H9 (cell line): ENCODE measurements around the gene SCUBE3. TPM values are rescaled to one million over a fixed set of nuclear protein-coding genes. Genes with fewer than 3 reads are reported as not detected.

Experiments used
- DNase-seq: peaks from one replicate; pipeline ENCODE4 v3.0.0-alpha.2; 2017
- H2AFZ ChIP-seq: one replicate; pipeline ENCODE4 v1.6.1; 2013; ENCODE audit warnings: mild to moderate bottlenecking, low read length, control low read depth, moderate library complexity
- H2AK5ac ChIP-seq: 2 replicates; pipeline ENCODE4 v1.6.1; 2013; ENCODE audit warnings: low read length, control low read depth, mixed read lengths; ENCODE audit not compliant: insufficient read length
- H2BK120ac ChIP-seq: one replicate; pipeline ENCODE4 v1.6.1; 2013; ENCODE audit warnings: low read depth, mild to moderate bottlenecking, low read length, control low read depth, inconsistent platforms; ENCODE audit not compliant: poor library complexity, severe bottlenecking
- H2BK12ac ChIP-seq: 2 replicates; pipeline ENCODE4 v1.6.1; 2013; ENCODE audit warnings: low read length, control low read depth, mixed read lengths, low read depth; ENCODE audit not compliant: insufficient read length
- H2BK15ac ChIP-seq: 2 replicates; pipeline ENCODE4 v1.6.1; 2013; ENCODE audit warnings: low read depth, low read length, control low read depth
- H2BK20ac ChIP-seq: one replicate; pipeline ENCODE4 v1.6.1; 2013; ENCODE audit warnings: low read depth, mild to moderate bottlenecking, low read length, control low read depth, inconsistent platforms; ENCODE audit not compliant: poor library complexity, severe bottlenecking
- H2BK5ac ChIP-seq: 2 replicates; pipeline ENCODE4 v1.6.1; 2013; ENCODE audit warnings: low read length, control low read depth, mixed read lengths; ENCODE audit not compliant: insufficient read length
- H3K14ac ChIP-seq: 2 replicates; pipeline ENCODE4 v1.6.1; 2013; ENCODE audit warnings: low read length, control low read depth; ENCODE audit not compliant: insufficient read depth
- H3K18ac ChIP-seq: 2 replicates; pipeline ENCODE4 v1.6.1; 2013; ENCODE audit warnings: low read depth, mild to moderate bottlenecking, mixed read lengths, low read length, control low read depth; ENCODE audit not compliant: insufficient read length
- H3K23ac ChIP-seq: 2 replicates; pipeline ENCODE4 v1.6.1; 2013; ENCODE audit warnings: low read length, control low read depth, mixed read lengths, low read depth; ENCODE audit not compliant: insufficient read length
- H3K23me2 ChIP-seq: 2 replicates; pipeline ENCODE4 v1.6.1; 2013; ENCODE audit warnings: low read depth, mild to moderate bottlenecking, mixed read lengths, low read length, control low read depth; ENCODE audit not compliant: insufficient read length, poor library complexity, severe bottlenecking
- H3K27ac ChIP-seq: 2 replicates; pipeline ENCODE4 v1.5.1; 2013; ENCODE audit warnings: low read length, control low read depth, mixed read lengths, low read depth; ENCODE audit not compliant: insufficient read length
- H3K27me3 ChIP-seq: 2 replicates; pipeline ENCODE4 v1.6.1; 2013; ENCODE audit warnings: low read length, control low read depth, inconsistent platforms; ENCODE audit not compliant: insufficient read depth
- H3K4ac ChIP-seq: 2 replicates; pipeline ENCODE4 v1.6.1; 2013; ENCODE audit warnings: low read depth, mild to moderate bottlenecking, control low read depth, inconsistent platforms, low read length, moderate library complexity
- H3K4me1 ChIP-seq: 2 replicates; pipeline ENCODE4 v1.6.1; 2013; ENCODE audit warnings: low read length, control low read depth, inconsistent platforms; ENCODE audit not compliant: insufficient read depth
- H3K4me2 ChIP-seq: 2 replicates; pipeline ENCODE4 v1.6.1; 2013; ENCODE audit warnings: low read length, control low read depth, mixed read lengths; ENCODE audit not compliant: insufficient read length, insufficient read depth
- H3K56ac ChIP-seq: 2 replicates; pipeline ENCODE4 v1.6.1; 2013; ENCODE audit warnings: low read depth, mild to moderate bottlenecking, mixed read lengths, low read length, control low read depth; ENCODE audit not compliant: insufficient read length
- H3K79me1 ChIP-seq: 2 replicates; pipeline ENCODE4 v1.6.1; 2013; ENCODE audit warnings: low read depth, mild to moderate bottlenecking, moderate library complexity, low read length, control low read depth, inconsistent platforms; ENCODE audit not compliant: insufficient read depth, poor library complexity, severe bottlenecking
- H3K79me2 ChIP-seq: 2 replicates; pipeline ENCODE4 v1.6.1; 2013; ENCODE audit warnings: low read length, control low read depth, inconsistent platforms; ENCODE audit not compliant: insufficient read depth
- H3K9ac ChIP-seq: 2 replicates; pipeline ENCODE4 v1.6.1; 2013; ENCODE audit warnings: low read length, control low read depth, mixed read lengths; ENCODE audit not compliant: insufficient read length; ENCODE audit errors: extremely low read depth
- H3K9me3 ChIP-seq: one replicate; pipeline ENCODE4 v1.6.1; 2013; ENCODE audit warnings: low read depth, low read length, inconsistent platforms; ENCODE audit not compliant: control insufficient read depth
- H3T11ph ChIP-seq: one replicate; pipeline ENCODE4 v1.6.1; 2013; ENCODE audit warnings: mild to moderate bottlenecking, low read length, control low read depth, inconsistent platforms
- H4K20me1 ChIP-seq: one replicate; pipeline ENCODE4 v1.6.1; 2013; ENCODE audit not compliant: control insufficient read depth, insufficient read length, insufficient read depth
- H4K5ac ChIP-seq: 2 replicates; pipeline ENCODE4 v1.6.1; 2013; ENCODE audit warnings: low read depth, mild to moderate bottlenecking, mixed read lengths, low read length, control low read depth; ENCODE audit not compliant: insufficient read length
- H4K8ac ChIP-seq: replicated peaks from 2 replicates; pipeline ENCODE4 v1.6.1; 2013; ENCODE audit warnings: low read length, control low read depth, mixed read lengths, low read depth; ENCODE audit not compliant: insufficient read length
- H4K91ac ChIP-seq: 2 replicates; pipeline ENCODE4 v1.6.1; 2013; ENCODE audit warnings: low read depth, mild to moderate bottlenecking, moderate library complexity, mixed read lengths, low read length, control low read depth; ENCODE audit not compliant: insufficient read length
- H3K27ac Mint-ChIP-seq, 3 experiments: 2 replicates in 2 of 3; 3 replicates in 1 of 3; pipeline ENCODE4 v1.8.0; 2020 to 2021; ENCODE audit warnings: mixed read lengths in 3 of 3, mild to moderate bottlenecking in 1 of 3, moderate library complexity in 1 of 3
- H3K27me3 Mint-ChIP-seq: 2 replicates; pipeline ENCODE4 v1.8.0; 2021; ENCODE audit warnings: low read depth, mild to moderate bottlenecking, moderate library complexity, mixed read lengths
- H3K36me3 Mint-ChIP-seq, 3 experiments: 2 replicates in 2 of 3; 3 replicates in 1 of 3; pipeline ENCODE4 v1.8.0; 2020 to 2021; ENCODE audit warnings: low read depth in 3 of 3, mixed read lengths in 3 of 3; ENCODE audit not compliant: insufficient read depth in 1 of 3
- H3K4me1 Mint-ChIP-seq, 2 experiments: 2 replicates each; pipeline ENCODE4 v1.8.0; 2020; ENCODE audit warnings: mixed read lengths in 2 of 2
- H3K4me3 Mint-ChIP-seq, 2 experiments: 2 replicates in 1 of 2; 3 replicates in 1 of 2; pipeline ENCODE4 v1.8.0; 2020 to 2021; ENCODE audit warnings: mild to moderate bottlenecking in 2 of 2, mixed read lengths in 2 of 2, moderate library complexity in 1 of 2
- H3K9me3 Mint-ChIP-seq, 2 experiments: 2 replicates in 1 of 2; 3 replicates in 1 of 2; pipeline ENCODE4 v1.8.0; 2020; ENCODE audit warnings: mild to moderate bottlenecking in 2 of 2, mixed read lengths in 2 of 2, moderate library complexity in 1 of 2
- WGBS: extraction: QIAGEN DNeasy Blood & Tissue Kit; methylation state at CpG from one replicate; pipeline ENCODE4 v1.1.7; 2013; ENCODE audit warnings: missing lambda C conversion rate, low lambda C conversion rate, mixed read lengths; ENCODE audit not compliant: insufficient read length; ENCODE audit errors: extremely low coverage; 5-methylcytosine and 5-hydroxymethylcytosine counted together
- long read RNA-seq: library from polyadenylated mRNA; unstranded; transcript quantifications from one replicate; pipeline ENCODE4 v2.0.0, GENCODE V29; 2020
- total RNA-seq: library from RNA; stranded (reverse); gene quantifications from 2 replicates; pipeline ENCODE4 v1.2.1, GENCODE V29; 2021
- TF ChIP-seq, protein P1 (sequence below): fragments of 200-600 bp; sonication (generic); conservative IDR thresholded peaks from 3 replicates; pipeline ENCODE4 v1.8.0; 2021; ENCODE audit warnings: antibody characterized with exemption, mild to moderate bottlenecking

The SCUBE3 gene
- total RNA-seq, result 2.2 and 2.7 TPM in 2 replicates
- long read RNA-seq, full-length matches to known transcripts, result 1 of 2 reads
- long read RNA-seq, partial matches to known transcripts, result 1 of 2 reads
- long read RNA-seq, other reads (novel, unspliced or antisense), result 0 of 2 reads

DNA sequence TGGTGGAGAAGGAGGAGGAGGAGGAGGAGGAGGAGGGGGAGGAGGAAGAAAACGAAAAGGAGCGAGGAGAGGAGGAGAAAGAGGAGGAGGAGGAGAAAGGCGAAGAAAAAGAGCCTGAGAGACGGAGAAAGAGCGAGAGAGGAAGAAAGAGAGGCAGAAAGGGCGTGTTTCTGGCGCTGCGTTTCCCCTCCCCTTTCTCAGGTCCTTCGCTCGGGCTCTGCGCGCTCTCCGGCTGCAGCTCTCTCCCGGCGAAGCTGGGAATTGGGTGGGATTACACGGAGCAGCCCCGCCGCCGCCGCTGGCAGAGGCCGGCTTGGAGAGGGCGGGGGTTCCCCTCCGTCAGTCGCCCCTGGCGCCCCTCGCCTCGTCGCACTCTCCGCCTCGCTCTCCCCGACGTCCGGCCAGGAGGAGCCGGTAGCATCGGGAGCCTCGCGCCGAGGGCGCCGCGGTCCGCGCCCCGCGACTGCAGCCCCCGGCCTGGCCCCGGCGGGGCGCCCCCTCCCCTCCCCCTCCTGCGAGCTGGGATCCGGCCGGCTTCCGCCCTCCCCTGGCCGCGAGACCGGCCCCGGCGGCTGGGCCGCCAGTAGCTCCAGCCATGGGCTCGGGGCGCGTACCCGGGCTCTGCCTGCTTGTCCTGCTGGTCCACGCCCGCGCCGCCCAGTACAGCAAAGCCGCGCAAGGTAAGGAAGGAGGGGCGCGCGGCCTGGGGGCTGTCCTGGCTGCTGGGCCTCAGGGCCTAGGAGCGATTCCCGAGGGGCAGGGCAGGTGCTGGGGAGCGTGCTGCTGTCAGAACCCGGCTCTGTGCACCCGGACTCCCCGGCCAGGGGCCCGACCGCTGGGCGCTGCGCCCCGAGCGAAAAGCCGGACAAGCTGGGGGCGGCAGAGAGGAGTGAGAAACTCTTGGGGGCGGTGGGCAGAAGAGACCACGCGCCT is at the start of gene SCUBE3:
TSS of gene SCUBE3 (plus strand) at position 133 of the 933 bp plus-strand sequence. CDS start at position 596, 463 bp downstream.
- H2BK15ac ChIP-seq, result no peak within 1 kb of the TSS
- no peak within 1 kb of the TSS for H3T11ph ChIP-seq
- H3K27ac Mint-ChIP-seq, result peak within 1 kb of the TSS in 1 of 3 experiments; percentile 23; a peak in 2 of 7 replicates
- no peak within 1 kb of the TSS for H4K91ac ChIP-seq
- WGBS, result no CpG with 5 or more reads among the region's 89 CpGs
- no peak within 1 kb of the TSS for H3K23ac ChIP-seq
- no peak within 1 kb of the TSS for H3K27ac ChIP-seq
- no peaks in the 10 kb centered on the region for H3K9me3 Mint-ChIP-seq
- no peaks in the 10 kb centered on the region for H3K79me2 ChIP-seq
- H3K56ac ChIP-seq, result no peak within 1 kb of the TSS
- no peak within 1 kb of the TSS for H3K18ac ChIP-seq
- no peak within 1 kb of the TSS for H4K8ac ChIP-seq
- H3K9me3 ChIP-seq, result no peaks in the 10 kb centered on the region
- H3K23me2 ChIP-seq, result peaks cover 7% of the 10 kb centered on the region
- DNase-seq, result peak; percentile 74
- no peak within 1 kb of the TSS for H3K4ac ChIP-seq
- H3K36me3 Mint-ChIP-seq, result no peaks in the 10 kb centered on the region; a peak in 1 of 7 replicates
- H3K9ac ChIP-seq, result no peak within 1 kb of the TSS
- peaks cover 2% of the 10 kb centered on the region; the same call in 1 of the 2 replicates for H3K4me1 ChIP-seq
- H3K27me3 ChIP-seq, result peaks cover 40% of the 10 kb centered on the region; the same call in 1 of the 2 replicates
- H3K27me3 Mint-ChIP-seq, result peaks cover 91% of the 10 kb centered on the region
- H4K20me1 ChIP-seq, result no peaks in the 10 kb centered on the region
- H3K4me1 Mint-ChIP-seq, result peaks cover 44 to 51% of the 10 kb centered on the region in 2 experiments
- no peak within 1 kb of the TSS for H4K5ac ChIP-seq
- no peaks in the 10 kb centered on the region for H3K79me1 ChIP-seq
- no peak within 1 kb of the TSS for H2BK5ac ChIP-seq
- no peak within 1 kb of the TSS for H2BK20ac ChIP-seq
- H3K4me3 Mint-ChIP-seq, result peak within 1 kb of the TSS; percentile 69 to 85
- H3K14ac ChIP-seq, result no peak within 1 kb of the TSS
- TF ChIP-seq, protein P1, sequence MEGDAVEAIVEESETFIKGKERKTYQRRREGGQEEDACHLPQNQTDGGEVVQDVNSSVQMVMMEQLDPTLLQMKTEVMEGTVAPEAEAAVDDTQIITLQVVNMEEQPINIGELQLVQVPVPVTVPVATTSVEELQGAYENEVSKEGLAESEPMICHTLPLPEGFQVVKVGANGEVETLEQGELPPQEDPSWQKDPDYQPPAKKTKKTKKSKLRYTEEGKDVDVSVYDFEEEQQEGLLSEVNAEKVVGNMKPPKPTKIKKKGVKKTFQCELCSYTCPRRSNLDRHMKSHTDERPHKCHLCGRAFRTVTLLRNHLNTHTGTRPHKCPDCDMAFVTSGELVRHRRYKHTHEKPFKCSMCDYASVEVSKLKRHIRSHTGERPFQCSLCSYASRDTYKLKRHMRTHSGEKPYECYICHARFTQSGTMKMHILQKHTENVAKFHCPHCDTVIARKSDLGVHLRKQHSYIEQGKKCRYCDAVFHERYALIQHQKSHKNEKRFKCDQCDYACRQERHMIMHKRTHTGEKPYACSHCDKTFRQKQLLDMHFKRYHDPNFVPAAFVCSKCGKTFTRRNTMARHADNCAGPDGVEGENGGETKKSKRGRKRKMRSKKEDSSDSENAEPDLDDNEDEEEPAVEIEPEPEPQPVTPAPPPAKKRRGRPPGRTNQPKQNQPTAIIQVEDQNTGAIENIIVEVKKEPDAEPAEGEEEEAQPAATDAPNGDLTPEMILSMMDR, result no peak
- no peak within 1 kb of the TSS for H2BK12ac ChIP-seq
- H2BK120ac ChIP-seq, result no peak within 1 kb of the TSS
- no peak within 1 kb of the TSS for H2AFZ ChIP-seq
- no peak within 1 kb of the TSS for H2AK5ac ChIP-seq
- H3K4me2 ChIP-seq, result peak within 1 kb of the TSS; percentile 47
